Prostate gland (tissue), 2 donors: ENCODE measurements around the gene SRGAP3.

ENCODE experiments used
- POLR2A ChIP-seq: fragments of 450-650 bp; IDR thresholded peaks from one replicate; pipeline ENCODE4 v1.6.1; 2016; ENCODE audit warnings: antibody characterized with exemption, mild to moderate bottlenecking
- POLR2AphosphoS5 ChIP-seq: sonication (generic); formaldehyde crosslinking; IDR thresholded peaks from one replicate; pipeline ENCODE4 v1.6.1; 2017; ENCODE audit warnings: antibody characterized with exemption
- TF ChIP-seq, protein P1 (sequence below), 4 experiments: fragments of 200-600 bp in 2 of 4; fragments of 450-650 bp in 2 of 4; sonication (generic) in 2 of 4; IDR thresholded peaks; 1 replicate in 3 of 4; 2 replicates in 1 of 4; pipeline ENCODE4 v1.5.1; 2016 to 2019; ENCODE audit warnings: antibody characterized with exemption in 4 of 4, mild to moderate bottlenecking in 2 of 4, moderate library complexity in 2 of 4

- TF ChIP-seq, protein P1, sequence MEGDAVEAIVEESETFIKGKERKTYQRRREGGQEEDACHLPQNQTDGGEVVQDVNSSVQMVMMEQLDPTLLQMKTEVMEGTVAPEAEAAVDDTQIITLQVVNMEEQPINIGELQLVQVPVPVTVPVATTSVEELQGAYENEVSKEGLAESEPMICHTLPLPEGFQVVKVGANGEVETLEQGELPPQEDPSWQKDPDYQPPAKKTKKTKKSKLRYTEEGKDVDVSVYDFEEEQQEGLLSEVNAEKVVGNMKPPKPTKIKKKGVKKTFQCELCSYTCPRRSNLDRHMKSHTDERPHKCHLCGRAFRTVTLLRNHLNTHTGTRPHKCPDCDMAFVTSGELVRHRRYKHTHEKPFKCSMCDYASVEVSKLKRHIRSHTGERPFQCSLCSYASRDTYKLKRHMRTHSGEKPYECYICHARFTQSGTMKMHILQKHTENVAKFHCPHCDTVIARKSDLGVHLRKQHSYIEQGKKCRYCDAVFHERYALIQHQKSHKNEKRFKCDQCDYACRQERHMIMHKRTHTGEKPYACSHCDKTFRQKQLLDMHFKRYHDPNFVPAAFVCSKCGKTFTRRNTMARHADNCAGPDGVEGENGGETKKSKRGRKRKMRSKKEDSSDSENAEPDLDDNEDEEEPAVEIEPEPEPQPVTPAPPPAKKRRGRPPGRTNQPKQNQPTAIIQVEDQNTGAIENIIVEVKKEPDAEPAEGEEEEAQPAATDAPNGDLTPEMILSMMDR (IDR thresholded peaks at IDR 0.05) = no peak
- TF ChIP-seq POLR2A (no peak), POLR2AphosphoS5 (no peak)
These were observed 26.3 kb downstream of the SRGAP3 start for GRCh38 chr3:9222956-9223639.
